Bone marrow (tissue), 2 donors: ENCODE measurements around the gene OR2J3.
"Not testable (repeated sequence)": the region's sequence is repeated elsewhere in the genome, so short reads cannot be mapped to it uniquely, and the experiment has no call there.

Experiments used
- DNase-seq, 2 donors: peaks; one replicate each; lab custom pipeline; 2025; lab: John Stamatoyannopoulos, UW

Gene OR2J3

GRCh38 chr6:29107758-29108157 lies at the start of gene OR2J3:
Gene OR2J3, plus strand, starts transcription at chr6:29108058. Its CDS starts 3,833 bp downstream, at chr6:29111891.
- DNase-seq: no peak

- DNase-seq: no peak
Observed at GRCh38 chr6:29071831-29072723, 35.8 kb upstream of the OR2J3 start.

GRCh38 chr6:29079203-29079602 lies 28.7 kb upstream of the OR2J3 start:
- DNase-seq: no peak

GRCh38 chr6:29081312-29081711 lies 26.5 kb upstream of the OR2J3 start:
- DNase-seq: no peak

GRCh38 chr6:29082457-29082856 lies 25.4 kb upstream of the OR2J3 start:
- no peak for DNase-seq

GRCh38 chr6:29087213-29087612 lies 20.6 kb upstream of the OR2J3 start, which contains the start of gene OR2B3:
Gene OR2B3, minus strand, starts transcription at chr6:29087313. Its CDS starts 65 bp downstream, at chr6:29087248.
- no peak for DNase-seq

GRCh38 chr6:29092957-29093356 lies 14.9 kb upstream of the OR2J3 start:
- DNase-seq: no peak

GRCh38 chr6:29097803-29098202 lies 10.1 kb upstream of the OR2J3 start:
- DNase-seq: no peak

- DNase-seq: no peak
Observed at GRCh38 chr6:29099190-29099589, 8.7 kb upstream of the OR2J3 start, which contains the start of gene OR2J1. Gene OR2J1, plus strand, starts transcription at chr6:29099490. Its CDS starts 1,453 bp downstream, at chr6:29100943.

GRCh38 chr6:29112135-29112534 lies 4.3 kb downstream of the OR2J3 start:
- DNase-seq: no peak

GRCh38 chr6:29114964-29115363 lies 7.1 kb downstream of the OR2J3 start:
- not testable (repeated sequence) for DNase-seq

- no peak for DNase-seq
Observed at GRCh38 chr6:29129326-29130012, 21.6 kb downstream of the OR2J3 start.

- no peak for DNase-seq
Observed at GRCh38 chr6:29130644-29131043, 22.8 kb downstream of the OR2J3 start.

- no peak for DNase-seq
Observed at GRCh38 chr6:29131691-29132090, 23.8 kb downstream of the OR2J3 start.

GRCh38 chr6:29137724-29138123 lies 29.9 kb downstream of the OR2J3 start:
- no peak for DNase-seq

- no peak for DNase-seq
Observed at GRCh38 chr6:29141606-29142005, 33.7 kb downstream of the OR2J3 start.

- DNase-seq: no peak
Observed at GRCh38 chr6:29142309-29142708, 34.5 kb downstream of the OR2J3 start.

GRCh38 chr6:29146179-29146578 lies 38.3 kb downstream of the OR2J3 start:
- no peak for DNase-seq

- no peak for DNase-seq
Observed at GRCh38 chr6:29147074-29147473, 39.2 kb downstream of the OR2J3 start.

- DNase-seq: not testable (repeated sequence)
Observed at GRCh38 chr6:29149444-29149843, 41.6 kb downstream of the OR2J3 start.

GRCh38 chr6:29153083-29153482 lies 45.2 kb downstream of the OR2J3 start:
- DNase-seq: no peak

GRCh38 chr6:29155182-29155581 lies 47.3 kb downstream of the OR2J3 start:
- DNase-seq: not testable (repeated sequence)

GRCh38 chr6:29159922-29160321 lies 52.1 kb downstream of the OR2J3 start:
- not testable (repeated sequence) for DNase-seq
